ENCODE measurements around the gene CAPZB. TPM values are rescaled to one million over a fixed set of nuclear protein-coding genes. Genes with fewer than 3 reads are reported as not detected.
"Not testable (repeated sequence)": the region's sequence is repeated elsewhere in the genome, so short reads cannot be mapped to it uniquely, and the experiment has no call there.

Gene CAPZB
- total RNA-seq, 1 donor from 2014 or later = 189 TPM

- Mint-ChIP-seq H3K4me1 (ENCODE audit: low read depth) (peaks cover 9% of the 10 kb centered on the region), H3K27ac (no peak overlapping the region), H3K9me3 (ENCODE audit: low read depth) (no peaks in the 10 kb centered on the region), H3K36me3 (ENCODE audit: insufficient read depth) (peaks cover 27% of the 10 kb centered on the region), H3K4me3 (ENCODE audit: low read depth) (no peak overlapping the region), H3K27me3 (no peaks in the 10 kb centered on the region)
- DNase-seq (ENCODE audit: low spot score, unreplicated experiment) = no peak
- no peak for TF ChIP-seq CTCF (IDR thresholded peaks at IDR 0.05; ENCODE audit: unreplicated experiment)
Measured at GRCh38 chr1:19307794-19308508, 177.4 kb downstream of the CAPZB start.

- Mint-ChIP-seq H3K27me3 (no peaks in the 10 kb centered on the region), H3K36me3 (ENCODE audit: insufficient read depth) (peaks cover 30% of the 10 kb centered on the region), H3K4me1 (ENCODE audit: low read depth) (peaks cover 8% of the 10 kb centered on the region), H3K9me3 (ENCODE audit: low read depth) (no peaks in the 10 kb centered on the region), H3K27ac (no peak overlapping the region), H3K4me3 (ENCODE audit: low read depth) (no peak overlapping the region)
- DNase-seq (ENCODE audit: low spot score, unreplicated experiment) = no peak
- no peak for TF ChIP-seq CTCF (IDR thresholded peaks at IDR 0.05; ENCODE audit: unreplicated experiment)
Measured at GRCh38 chr1:19306941-19307340, 178.4 kb downstream of the CAPZB start.

DNA sequence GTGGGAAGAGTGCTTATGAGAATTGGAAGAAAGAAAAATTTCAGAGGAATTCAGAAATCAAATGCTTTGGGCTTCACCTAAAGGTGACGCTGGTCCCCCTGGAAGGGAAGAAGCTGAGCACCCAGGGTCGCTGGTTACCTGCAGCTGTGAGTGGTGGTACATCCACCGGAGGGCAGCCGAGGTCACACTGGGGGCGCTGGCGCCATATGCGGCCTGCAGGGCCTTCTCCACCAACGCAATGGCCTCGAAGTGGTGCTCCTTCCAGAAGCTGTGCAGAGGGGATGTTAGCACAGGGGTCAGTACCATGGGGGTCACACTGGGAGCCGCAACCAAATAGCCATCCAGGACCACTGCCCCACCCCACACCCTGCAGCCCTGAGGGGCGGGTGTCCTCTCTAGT, 179.5 kb downstream of the CAPZB start:
- Mint-ChIP-seq H3K9me3 (ENCODE audit: low read depth) (no peaks in the 10 kb centered on the region), H3K36me3 (ENCODE audit: insufficient read depth) (peaks cover 31% of the 10 kb centered on the region), H3K27ac (no peak overlapping the region), H3K27me3 (no peaks in the 10 kb centered on the region), H3K4me3 (ENCODE audit: low read depth) (no peak overlapping the region), H3K4me1 (ENCODE audit: low read depth) (peaks cover 3% of the 10 kb centered on the region)
- TF ChIP-seq CTCF (IDR thresholded peaks at IDR 0.05; ENCODE audit: unreplicated experiment) = no peak
- DNase-seq (ENCODE audit: low spot score, unreplicated experiment) = no peak

GRCh38 chr1:19304081-19304480, 181.3 kb downstream of the CAPZB start:
- DNase-seq (ENCODE audit: low spot score, unreplicated experiment); H3K4me1 Mint-ChIP-seq (ENCODE audit: low read depth); H3K27ac Mint-ChIP-seq; H3K9me3 Mint-ChIP-seq (ENCODE audit: low read depth); H3K27me3 Mint-ChIP-seq; H3K4me3 Mint-ChIP-seq (ENCODE audit: low read depth): not testable (repeated sequence)
- H3K36me3 Mint-ChIP-seq (ENCODE audit: insufficient read depth) = peaks cover 34% of the 10 kb centered on the region

DNA sequence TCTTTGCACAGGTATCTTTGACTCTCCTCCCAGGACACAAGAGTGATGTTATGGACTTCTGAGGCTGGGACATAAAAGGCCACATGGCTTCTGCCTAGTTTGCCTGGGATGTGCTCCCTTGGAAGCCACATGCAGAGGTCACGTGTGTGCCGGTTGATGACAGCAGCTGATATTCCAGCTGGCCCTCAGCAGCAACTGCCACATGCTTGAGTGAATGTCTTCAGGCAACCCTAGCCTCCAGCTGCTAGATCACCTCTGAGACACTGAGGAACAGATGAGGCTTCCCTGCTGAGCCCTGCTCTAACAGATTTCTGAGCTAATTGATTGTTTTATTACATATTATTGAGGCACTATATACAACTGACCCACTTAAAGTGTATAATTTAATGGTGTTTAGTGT, 185.1 kb downstream of the CAPZB start:
- no peak for DNase-seq (ENCODE audit: low spot score, unreplicated experiment)
- Mint-ChIP-seq H3K27ac (no peak overlapping the region), H3K27me3 (no peaks in the 10 kb centered on the region), H3K4me1 (ENCODE audit: low read depth) (no peaks in the 10 kb centered on the region), H3K9me3 (ENCODE audit: low read depth) (peaks cover 11% of the 10 kb centered on the region), H3K36me3 (ENCODE audit: insufficient read depth) (peaks cover 32% of the 10 kb centered on the region), H3K4me3 (ENCODE audit: low read depth) (no peak overlapping the region)
- no peak for TF ChIP-seq CTCF (IDR thresholded peaks at IDR 0.05; ENCODE audit: unreplicated experiment)

- H3K36me3 Mint-ChIP-seq (ENCODE audit: insufficient read depth) = peaks cover 35% of the 10 kb centered on the region
- no peak overlapping the region for H3K4me3 Mint-ChIP-seq (ENCODE audit: low read depth)
- TF ChIP-seq CTCF (IDR thresholded peaks at IDR 0.05; ENCODE audit: unreplicated experiment) = no peak
- peaks cover 7% of the 10 kb centered on the region for H3K27me3 Mint-ChIP-seq
- peaks cover 26% of the 10 kb centered on the region for H3K9me3 Mint-ChIP-seq (ENCODE audit: low read depth)
- no peaks in the 10 kb centered on the region for H3K4me1 Mint-ChIP-seq (ENCODE audit: low read depth)
- H3K27ac Mint-ChIP-seq = no peak overlapping the region
- DNase-seq (ENCODE audit: low spot score, unreplicated experiment) = no peak
Measured at GRCh38 chr1:19294638-19295037, 190.7 kb downstream of the CAPZB start.

Measured in progenitor cell of endocrine pancreas (in vitro differentiated cells).